ENCODE measurements around the gene STK10.

- TF ChIP-seq POLR2AphosphoS5 (IDR thresholded peaks at IDR 0.05; ENCODE audit: borderline replicate concordance, low read depth, low read length) (no peak), EZH2 (IDR thresholded peaks at IDR 0.05) (no peak)
These were observed 19.5 kb upstream of the STK10 start for GRCh38 chr5:172207511-172207910.

All from SK-N-MC (cell line).